Neuronal stem cell (in vitro differentiated cells): Measurements from ENCODE around the gene ATF5.

ENCODE experiments used
- DNase-seq: peaks from one replicate; pipeline ENCODE4 v3.0.0-alpha.2; 2013; ENCODE audit warnings: low spot score
- H2AFZ ChIP-seq: one replicate; pipeline ENCODE4 v1.6.1; 2013; ENCODE audit warnings: mild to moderate bottlenecking, low read length, inconsistent platforms
- H2AK5ac ChIP-seq: 2 replicates; pipeline ENCODE4 v1.6.1; 2013; ENCODE audit warnings: low read depth, mild to moderate bottlenecking, inconsistent platforms, low read length, moderate library complexity, mixed read lengths
- H2BK120ac ChIP-seq: 2 replicates; pipeline ENCODE4 v1.6.1; 2013; ENCODE audit warnings: low read depth, mild to moderate bottlenecking, inconsistent platforms, low read length, moderate library complexity, mixed read lengths
- H2BK12ac ChIP-seq: one replicate; pipeline ENCODE4 v1.6.1; 2013; ENCODE audit warnings: low read length, inconsistent platforms
- H2BK15ac ChIP-seq: 2 replicates; pipeline ENCODE4 v1.6.1; 2013; ENCODE audit warnings: mild to moderate bottlenecking, low read length, inconsistent platforms, mixed read lengths
- H2BK5ac ChIP-seq: one replicate; pipeline ENCODE4 v1.6.1; 2013; ENCODE audit warnings: inconsistent platforms, mild to moderate bottlenecking, low read length, moderate library complexity
- H3K14ac ChIP-seq: one replicate; pipeline ENCODE4 v1.6.1; 2013; ENCODE audit warnings: low read length, inconsistent platforms
- H3K18ac ChIP-seq: 2 replicates; pipeline ENCODE4 v1.6.1; 2013; ENCODE audit warnings: low read length, inconsistent platforms
- H3K23ac ChIP-seq: 2 replicates; pipeline ENCODE4 v1.6.1; 2013; ENCODE audit warnings: low read depth, mild to moderate bottlenecking, mixed read lengths, low read length, inconsistent platforms; ENCODE audit not compliant: poor library complexity
- H3K27ac ChIP-seq: replicated peaks from 3 replicates; pipeline ENCODE4 v1.5.1; 2013; ENCODE audit warnings: low read length, inconsistent platforms
- H3K27me3 ChIP-seq, 3 experiments: 2 replicates each; pipeline ENCODE4 v1.6.1; 2013; ENCODE audit warnings: low read length in 3 of 3, mild to moderate bottlenecking in 2 of 3, inconsistent platforms in 1 of 3, low read depth in 1 of 3, mixed read lengths in 1 of 3, moderate library complexity in 1 of 3; ENCODE audit not compliant: control insufficient read depth in 3 of 3, insufficient read depth in 3 of 3
- H3K36me3 ChIP-seq, 2 donors: replicated peaks in 1 of 2; 2 replicates each; pipeline ENCODE4 v1.6.1; 2013; ENCODE audit warnings: low read length in 2 of 2; ENCODE audit not compliant: control insufficient read depth in 2 of 2, insufficient read depth in 2 of 2
- H3K4ac ChIP-seq: 2 replicates; pipeline ENCODE4 v1.6.1; 2013; ENCODE audit warnings: inconsistent platforms, mild to moderate bottlenecking, low read length, moderate library complexity
- H3K4me1 ChIP-seq, 2 donors: 1 replicate in 1 of 2; 2 replicates in 1 of 2; pipeline ENCODE4 v1.6.1; 2013; ENCODE audit warnings: low read length in 2 of 2, low read depth in 1 of 2; ENCODE audit not compliant: control insufficient read depth in 2 of 2, insufficient read depth in 1 of 2
- H3K4me2 ChIP-seq: one replicate; pipeline ENCODE4 v1.6.1; 2013; ENCODE audit warnings: mild to moderate bottlenecking, low read length, inconsistent platforms; ENCODE audit not compliant: insufficient read depth, poor library complexity, severe bottlenecking
- H3K4me3 ChIP-seq, 2 donors: 2 replicates each; pipeline ENCODE4 v1.5.1; 2013; ENCODE audit warnings: low read length in 2 of 2, mild to moderate bottlenecking in 2 of 2, inconsistent platforms in 1 of 2, moderate library complexity in 1 of 2
- H3K79me1 ChIP-seq: one replicate; pipeline ENCODE4 v1.6.1; 2013; ENCODE audit warnings: low read depth, mild to moderate bottlenecking, inconsistent platforms, low read length, moderate library complexity
- H3K9ac ChIP-seq: one replicate; pipeline ENCODE4 v1.6.1; 2013; ENCODE audit warnings: mild to moderate bottlenecking, low read depth, low read length, inconsistent platforms; ENCODE audit not compliant: poor library complexity
- H3K9me3 ChIP-seq, 2 donors: replicated peaks in 1 of 2; 2 replicates each; pipeline versions ENCODE3 to v1.6.1; 2013; ENCODE audit warnings: low read length in 2 of 2, mild to moderate bottlenecking in 2 of 2, inconsistent platforms in 1 of 2, low read depth in 1 of 2, mixed read lengths in 1 of 2, moderate library complexity in 1 of 2; ENCODE audit not compliant: control insufficient read depth in 2 of 2, insufficient read depth in 1 of 2
- H4K8ac ChIP-seq: one replicate; pipeline ENCODE4 v1.6.1; 2013; ENCODE audit warnings: low read depth, mild to moderate bottlenecking, inconsistent platforms, low read length, moderate library complexity
- H4K91ac ChIP-seq: one replicate; pipeline ENCODE4 v1.6.1; 2013; ENCODE audit warnings: low read length, low read depth, mild to moderate bottlenecking, inconsistent platforms; ENCODE audit not compliant: poor library complexity
- WGBS, 2 donors: extraction: QIAGEN DNeasy Blood & Tissue Kit; methylation state at CpG; one replicate each; pipeline ENCODE4 v1.1.7; 2013; ENCODE audit warnings: missing lambda C conversion rate in 2 of 2, mixed read lengths in 1 of 2; ENCODE audit not compliant: insufficient read length in 2 of 2, insufficient replicate concordance in 1 of 2; ENCODE audit errors: extremely low coverage in 2 of 2; 5-methylcytosine and 5-hydroxymethylcytosine counted together

ATF5 gene

DNA sequence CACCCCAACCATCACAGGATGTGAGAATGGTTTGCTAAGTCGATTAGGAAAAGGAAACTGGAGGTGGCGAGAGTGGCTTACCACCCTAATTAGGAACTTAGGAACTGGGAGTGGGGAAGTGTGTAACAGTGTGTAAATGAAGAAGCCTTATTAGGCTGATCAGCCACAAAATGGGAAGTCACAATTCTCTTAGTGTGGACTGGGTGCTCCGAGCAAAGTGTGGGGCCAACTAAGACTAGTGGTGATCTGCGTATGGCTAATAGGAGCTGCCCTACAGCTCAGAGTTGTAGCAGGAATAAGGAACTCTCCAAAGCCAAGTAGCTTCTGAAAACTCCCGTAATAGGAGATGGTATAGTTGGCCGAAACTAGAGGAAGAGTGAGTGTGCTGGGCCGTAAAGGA is 24.4 kb downstream of the ATF5 start:
- H2BK120ac ChIP-seq = no peak overlapping the region
- H3K36me3 ChIP-seq = no peaks in the 10 kb centered on the region
- no peak overlapping the region for H2AFZ ChIP-seq
- no peak overlapping the region for H2AK5ac ChIP-seq
- H3K4me3 ChIP-seq = no peak overlapping the region
- H4K91ac ChIP-seq = no peak overlapping the region
- peaks cover 2 to 3% of the 10 kb centered on the region in 2 donors for H3K9me3 ChIP-seq
- no peak overlapping the region for H3K27ac ChIP-seq
- H3K9ac ChIP-seq = no peak overlapping the region
- H3K4me1 ChIP-seq = peaks cover 0 to 10% of the 10 kb centered on the region in 2 donors
- H3K4ac ChIP-seq = no peak overlapping the region
- H3K4me2 ChIP-seq = no peak overlapping the region
- no peak overlapping the region for H3K18ac ChIP-seq
- no peak overlapping the region for H4K8ac ChIP-seq
- WGBS, 2 donors = no CpG with 5 or more reads among the region's 7 CpGs
- peak overlapping the region; percentile 14 for H3K14ac ChIP-seq
- H2BK15ac ChIP-seq = no peak overlapping the region
- no peak for DNase-seq
- no peak overlapping the region for H3K23ac ChIP-seq
- H3K79me1 ChIP-seq = no peaks in the 10 kb centered on the region
- no peak overlapping the region for H2BK5ac ChIP-seq
- H2BK12ac ChIP-seq = no peak overlapping the region
- no peaks in the 10 kb centered on the region for H3K27me3 ChIP-seq

DNA sequence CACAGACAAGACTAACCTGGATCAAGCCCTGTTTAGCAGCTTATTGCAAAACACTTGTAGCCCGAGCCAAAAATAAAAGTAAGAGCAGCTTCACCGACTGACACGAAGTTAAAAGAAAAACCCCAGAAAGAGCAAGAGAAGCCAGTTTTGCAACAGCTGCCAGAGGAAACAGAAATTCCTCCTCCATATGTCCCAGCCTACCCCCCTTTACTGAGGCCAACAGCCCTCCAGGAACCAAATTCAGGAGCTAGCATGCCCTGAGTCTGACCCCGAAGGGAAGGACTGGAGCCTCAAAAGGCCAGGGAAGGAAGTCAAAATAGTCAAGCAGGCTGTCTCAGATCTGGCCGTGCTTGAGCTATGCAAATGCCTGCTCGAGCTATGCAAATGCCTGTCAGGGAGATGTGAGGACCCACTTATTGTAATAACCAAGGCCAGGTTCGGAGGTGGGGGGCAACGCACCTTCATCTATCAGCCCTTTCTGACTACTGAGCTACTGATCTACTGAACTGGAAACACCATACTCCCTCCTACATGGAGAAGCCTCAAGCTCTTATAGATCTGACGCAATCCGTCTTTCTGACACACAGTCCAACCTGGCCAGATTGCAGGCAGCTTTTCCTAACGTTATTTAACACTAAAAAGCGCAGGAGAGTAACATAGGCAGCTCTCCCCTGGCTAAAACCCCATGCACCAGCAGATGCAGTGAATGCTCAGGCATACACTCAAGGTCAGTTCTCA is 25.3 kb downstream of the ATF5 start:
- no peak overlapping the region for H2AK5ac ChIP-seq
- peak overlapping the region; percentile 89 for H4K91ac ChIP-seq
- no peak overlapping the region for H3K4me3 ChIP-seq
- H2BK5ac ChIP-seq = no peak overlapping the region
- H3K4ac ChIP-seq = no peak overlapping the region
- H2AFZ ChIP-seq = no peak overlapping the region
- DNase-seq = no peak
- H3K27me3 ChIP-seq = no peaks in the 10 kb centered on the region
- no peak overlapping the region for H3K27ac ChIP-seq
- no peak overlapping the region for H2BK120ac ChIP-seq
- no peak overlapping the region for H2BK12ac ChIP-seq
- no peak overlapping the region for H2BK15ac ChIP-seq
- no peak overlapping the region for H3K18ac ChIP-seq
- H4K8ac ChIP-seq = no peak overlapping the region
- no peaks in the 10 kb centered on the region for H3K36me3 ChIP-seq
- H3K4me1 ChIP-seq = peaks cover 0 to 10% of the 10 kb centered on the region in 2 donors
- H3K14ac ChIP-seq = no peak overlapping the region
- no peak overlapping the region for H3K4me2 ChIP-seq
- no peak overlapping the region for H3K9ac ChIP-seq
- WGBS, 2 donors = no CpG with 5 or more reads among the region's 12 CpGs
- peaks cover 2 to 3% of the 10 kb centered on the region in 2 donors for H3K9me3 ChIP-seq
- H3K23ac ChIP-seq = no peak overlapping the region
- no peaks in the 10 kb centered on the region for H3K79me1 ChIP-seq

DNA sequence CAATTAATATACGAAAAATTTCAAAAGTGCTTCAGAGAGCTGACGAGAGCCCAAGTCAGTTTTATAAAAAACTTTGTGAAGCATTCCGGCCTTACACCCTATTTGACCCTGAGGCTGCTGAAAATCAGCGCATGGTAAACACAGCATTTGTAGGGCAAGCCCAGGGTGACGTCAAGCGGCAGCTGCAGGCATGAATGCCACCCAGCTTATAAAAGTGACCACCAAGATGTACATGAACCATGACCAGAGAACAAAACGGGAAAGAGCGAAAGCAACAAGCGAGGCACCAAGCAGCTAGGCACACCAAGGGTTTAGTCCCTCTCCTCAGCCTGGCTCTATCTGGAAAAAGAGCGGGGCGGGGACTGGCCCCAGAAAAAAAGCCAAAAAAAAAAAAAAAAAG is 25.9 kb downstream of the ATF5 start:
- no peak overlapping the region for H3K18ac ChIP-seq
- no peak overlapping the region for H3K4me3 ChIP-seq
- H3K23ac ChIP-seq = no peak overlapping the region
- no peak overlapping the region for H2BK12ac ChIP-seq
- H2AFZ ChIP-seq = no peak overlapping the region
- H2BK120ac ChIP-seq = no peak overlapping the region
- H2AK5ac ChIP-seq = no peak overlapping the region
- no peak overlapping the region for H2BK5ac ChIP-seq
- H3K27me3 ChIP-seq = no peaks in the 10 kb centered on the region
- no peak overlapping the region for H4K8ac ChIP-seq
- no peak overlapping the region for H3K4ac ChIP-seq
- no peak overlapping the region for H3K4me2 ChIP-seq
- H3K9me3 ChIP-seq = peaks cover 2 to 3% of the 10 kb centered on the region in 2 donors
- DNase-seq = no peak
- H3K27ac ChIP-seq = no peak overlapping the region
- H3K79me1 ChIP-seq = no peaks in the 10 kb centered on the region
- H4K91ac ChIP-seq = no peak overlapping the region
- no peak overlapping the region for H2BK15ac ChIP-seq
- no peak overlapping the region for H3K14ac ChIP-seq
- no CpG with 5 or more reads among the region's 11 CpGs for WGBS, 2 donors
- no peak overlapping the region for H3K9ac ChIP-seq
- peaks cover 0 to 7% of the 10 kb centered on the region in 2 donors for H3K4me1 ChIP-seq
- H3K36me3 ChIP-seq = no peaks in the 10 kb centered on the region

DNA sequence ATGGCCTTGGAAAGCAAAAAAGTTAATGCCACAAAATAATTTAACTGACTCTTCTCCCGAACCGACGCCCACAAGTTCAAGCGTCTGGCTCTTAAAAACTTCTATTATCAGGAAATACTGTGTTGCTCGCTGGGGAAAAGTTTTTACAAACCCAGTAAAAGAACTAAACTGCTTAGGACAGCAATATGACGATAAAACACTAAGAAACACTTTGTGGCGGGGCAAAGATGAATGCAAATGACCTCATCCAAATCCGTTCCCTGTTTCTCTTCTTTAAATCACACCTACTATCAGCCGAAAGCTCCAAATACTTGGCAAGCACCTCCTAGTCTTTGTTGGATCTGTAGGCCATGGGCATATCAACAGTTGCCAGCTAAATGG is 27.1 kb downstream of the ATF5 start:
- peaks cover 0 to 4% of the 10 kb centered on the region in 2 donors for H3K4me1 ChIP-seq
- H2AFZ ChIP-seq = no peak overlapping the region
- no CpG with 5 or more reads among the region's 9 CpGs for WGBS, 2 donors
- H3K4me2 ChIP-seq = no peak overlapping the region
- no peak overlapping the region for H3K23ac ChIP-seq
- H3K27ac ChIP-seq = no peak overlapping the region
- no peak overlapping the region for H3K14ac ChIP-seq
- no peak overlapping the region for H3K4ac ChIP-seq
- H3K79me1 ChIP-seq = no peaks in the 10 kb centered on the region
- no peak overlapping the region for H3K9ac ChIP-seq
- DNase-seq = no peak
- H2BK5ac ChIP-seq = no peak overlapping the region
- peaks cover 2 to 3% of the 10 kb centered on the region in 2 donors for H3K9me3 ChIP-seq
- H4K91ac ChIP-seq = no peak overlapping the region
- no peak overlapping the region for H4K8ac ChIP-seq
- H3K18ac ChIP-seq = no peak overlapping the region
- H3K4me3 ChIP-seq = no peak overlapping the region
- no peak overlapping the region for H2BK120ac ChIP-seq
- no peak overlapping the region for H2BK15ac ChIP-seq
- no peaks in the 10 kb centered on the region for H3K27me3 ChIP-seq
- no peak overlapping the region for H2BK12ac ChIP-seq
- H3K36me3 ChIP-seq = no peaks in the 10 kb centered on the region
- H2AK5ac ChIP-seq = no peak overlapping the region
